IPS DF 19.7 (cell line): ENCODE measurements around the gene L3MBTL2.

Experiments used
- DNase-seq: peaks from one replicate; pipeline ENCODE4 v3.0.0-alpha.2; 2013; ENCODE audit warnings: low read depth, low spot score

L3MBTL2 gene

DNA sequence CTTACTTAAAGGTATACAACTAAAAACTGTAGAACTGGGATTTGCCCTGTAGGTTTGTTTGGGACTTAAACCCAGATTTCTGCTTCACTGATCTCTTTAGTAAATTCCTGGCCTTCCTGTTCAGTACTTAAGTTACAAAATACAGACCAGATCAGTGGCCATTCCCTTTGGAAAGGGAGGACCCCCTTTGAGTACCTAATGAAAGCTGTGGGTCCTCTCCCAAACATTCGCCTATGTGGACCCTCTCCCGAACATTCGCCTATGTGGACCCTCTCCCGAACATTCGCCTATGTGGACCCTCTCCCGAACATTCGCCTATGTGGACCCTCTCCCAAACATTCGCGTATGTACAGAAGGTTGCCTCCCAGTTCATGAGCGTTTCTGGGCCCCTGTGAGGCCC lies 10.3 kb downstream of the L3MBTL2 start:
- no peak for DNase-seq

DNA sequence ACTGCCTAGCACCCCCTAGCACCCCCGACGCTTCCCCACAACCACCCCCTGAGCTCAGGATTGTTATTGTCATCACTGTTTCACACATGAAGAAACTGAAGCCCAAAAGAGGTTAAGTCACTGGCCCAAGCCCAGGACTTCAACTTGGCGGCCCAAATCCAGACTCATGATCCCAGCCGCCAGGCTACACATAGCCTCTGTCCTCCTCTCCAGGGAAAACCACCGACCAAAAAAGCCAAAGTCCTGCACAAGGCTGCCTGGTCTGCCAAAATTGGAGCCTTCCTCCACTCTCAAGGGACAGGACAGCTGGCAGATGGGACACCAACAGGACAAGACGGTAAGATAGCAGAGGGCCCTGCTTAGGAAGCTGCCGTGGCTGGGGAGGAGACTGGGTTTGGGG lies 10.8 kb downstream of the L3MBTL2 start:
- no peak for DNase-seq

- DNase-seq = no peak
Observed at GRCh38 chr22:41216984-41217383, 11.9 kb downstream of the L3MBTL2 start.

- no peak for DNase-seq
Observed at GRCh38 chr22:41217553-41218157, 12.5 kb downstream of the L3MBTL2 start.

DNA sequence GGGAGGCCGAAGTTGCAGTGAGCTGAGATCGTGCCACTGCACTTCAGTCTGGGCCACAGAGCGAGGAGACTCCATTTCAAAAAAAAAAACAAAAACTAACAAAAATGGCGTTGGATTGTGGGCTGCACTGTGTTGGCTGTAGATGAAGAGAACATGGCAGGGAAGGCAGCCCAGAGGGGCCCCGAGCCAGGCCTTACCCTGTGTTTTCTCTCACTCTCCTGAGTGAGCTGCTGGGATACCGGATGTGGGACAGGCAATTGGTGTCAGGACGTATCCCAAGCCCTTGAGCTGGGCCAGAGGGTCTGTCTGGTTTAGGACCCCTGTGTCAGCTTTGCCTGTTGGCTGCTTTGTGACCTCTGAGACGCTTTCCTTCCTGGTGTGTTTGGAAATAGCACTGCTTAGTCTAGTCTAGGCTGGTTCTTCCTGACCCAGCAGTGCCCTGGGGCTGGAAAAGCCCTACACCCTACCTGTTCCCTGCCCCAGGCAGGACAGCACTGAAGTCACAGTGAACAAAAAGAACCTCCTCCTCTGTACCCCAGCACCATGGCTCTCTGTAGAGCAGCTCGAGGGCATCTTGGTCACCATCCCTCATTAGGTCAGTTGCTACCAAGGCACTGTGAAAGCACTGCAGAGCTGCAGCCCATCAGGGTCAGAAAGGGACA lies 17.9 kb downstream of the L3MBTL2 start:
- no peak for DNase-seq

GRCh38 chr22:41223535-41223934 lies 18.4 kb downstream of the L3MBTL2 start:
- DNase-seq = no peak

DNA sequence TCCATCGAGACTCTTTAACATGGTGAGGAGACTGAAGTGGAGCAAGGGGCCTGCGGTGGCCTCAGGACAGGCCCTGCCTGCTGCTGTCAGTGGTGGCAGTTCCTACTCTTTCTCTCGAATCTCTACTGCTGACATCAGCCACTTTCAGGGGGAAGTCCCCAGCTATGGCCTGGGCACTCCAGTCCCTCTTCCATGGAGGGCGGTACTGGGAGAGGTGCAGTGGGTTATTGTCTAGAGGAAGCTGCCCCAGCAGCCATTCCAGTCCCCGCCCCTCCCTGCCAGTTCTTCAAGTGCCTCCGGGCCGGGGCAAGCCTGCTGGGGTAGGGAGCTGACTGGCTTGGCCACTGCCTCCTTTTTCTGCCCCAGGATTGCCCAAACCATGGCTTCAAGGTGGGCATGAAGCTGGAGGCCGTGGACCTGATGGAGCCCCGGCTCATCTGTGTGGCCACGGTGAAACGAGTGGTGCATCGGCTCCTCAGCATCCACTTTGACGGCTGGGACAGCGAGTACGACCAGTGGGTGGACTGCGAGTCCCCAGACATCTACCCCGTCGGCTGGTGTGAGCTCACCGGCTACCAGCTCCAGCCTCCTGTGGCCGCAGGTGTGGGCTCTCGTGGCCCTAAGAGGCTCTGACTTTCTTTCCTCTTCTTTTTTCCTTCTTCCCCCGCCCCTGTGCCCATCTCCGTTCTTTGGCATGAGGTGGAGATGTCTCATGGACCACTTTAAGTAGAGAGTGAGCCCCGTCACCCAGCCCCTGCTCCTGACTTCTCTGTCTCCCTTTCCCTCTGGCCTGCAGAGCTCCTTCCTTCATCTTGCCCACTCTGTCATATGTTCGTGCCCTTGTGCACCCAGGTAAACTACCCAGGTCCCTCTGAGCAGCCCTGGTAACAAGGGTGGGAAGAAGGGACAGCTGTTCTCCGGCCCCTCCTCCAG lies 21.9 kb downstream of the L3MBTL2 start:
- DNase-seq = no peak

GRCh38 chr22:41229215-41229614 lies 24.1 kb downstream of the L3MBTL2 start:
- no peak for DNase-seq

DNA sequence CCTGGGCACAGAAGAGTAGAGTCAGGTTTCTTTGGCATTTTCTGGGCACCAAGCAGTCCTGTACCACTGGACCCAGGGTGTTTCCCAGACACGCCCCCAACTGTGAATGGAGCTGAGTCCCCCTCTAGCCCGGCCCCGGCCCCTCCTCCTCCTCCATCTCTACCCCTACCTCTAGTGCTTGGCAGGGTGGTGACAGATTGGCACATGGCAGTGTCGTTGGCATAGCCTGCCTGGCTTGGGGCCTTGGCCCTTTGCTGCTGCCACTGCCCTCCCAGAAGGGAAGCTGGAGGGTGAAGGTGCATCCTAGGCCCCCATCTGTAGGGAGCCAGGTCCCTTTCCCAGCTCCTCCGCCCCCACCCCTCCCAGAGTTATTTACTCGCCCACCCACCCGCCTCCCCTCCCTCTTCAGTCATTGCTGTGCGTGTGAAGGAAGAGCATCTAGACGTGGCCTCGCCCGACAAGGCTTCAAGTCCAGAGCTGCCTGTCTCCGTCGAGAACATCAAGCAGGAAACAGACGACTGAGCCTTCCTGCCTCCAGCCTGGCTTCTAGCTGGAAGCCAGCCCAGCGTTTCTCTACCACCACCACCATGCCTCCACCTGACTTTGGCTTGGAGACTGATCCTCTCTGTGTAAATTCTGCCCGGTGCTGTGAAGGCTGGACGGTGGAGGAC lies 24.8 kb downstream of the L3MBTL2 start:
- DNase-seq = no peak

DNA sequence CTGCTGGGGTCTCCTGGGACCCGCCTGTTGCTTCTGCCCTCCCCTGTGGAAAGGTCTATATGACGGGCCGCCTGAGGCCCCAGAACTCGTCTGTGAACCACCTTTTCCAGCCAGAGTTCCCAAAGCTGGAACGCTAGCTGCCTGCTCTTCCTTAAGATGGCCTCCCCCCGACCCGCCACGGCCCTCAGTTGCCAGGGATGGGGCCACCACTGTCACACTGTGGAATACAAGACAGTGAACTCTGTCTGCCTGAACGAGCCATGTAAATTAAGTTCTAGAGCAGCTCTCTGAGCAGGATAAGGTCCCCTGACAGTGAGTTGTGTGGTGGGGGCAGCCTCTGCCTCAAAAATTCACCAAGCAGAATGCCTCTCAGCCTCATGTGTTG lies 25.3 kb downstream of the L3MBTL2 start:
- DNase-seq = no peak

DNA sequence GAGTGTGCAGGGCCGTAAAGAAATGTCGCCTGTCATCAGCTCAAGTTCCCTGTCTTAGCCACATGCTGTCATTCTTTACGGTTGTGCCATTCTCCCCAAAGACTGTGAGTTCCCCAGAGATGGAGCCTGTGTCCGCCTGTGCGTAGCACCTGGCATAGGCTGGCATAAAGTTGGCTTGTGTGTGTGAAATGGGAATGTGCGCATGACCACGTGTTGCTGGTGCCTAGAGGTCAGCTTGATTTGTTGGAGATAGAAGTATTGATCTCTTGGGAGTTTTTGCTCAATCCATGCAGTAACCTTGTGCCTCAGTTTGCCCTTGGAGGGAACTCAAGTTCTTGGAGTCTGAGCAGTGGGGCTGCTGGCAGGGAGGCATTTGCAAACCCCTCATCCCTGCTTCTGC lies 26.3 kb downstream of the L3MBTL2 start:
- no peak for DNase-seq

DNA sequence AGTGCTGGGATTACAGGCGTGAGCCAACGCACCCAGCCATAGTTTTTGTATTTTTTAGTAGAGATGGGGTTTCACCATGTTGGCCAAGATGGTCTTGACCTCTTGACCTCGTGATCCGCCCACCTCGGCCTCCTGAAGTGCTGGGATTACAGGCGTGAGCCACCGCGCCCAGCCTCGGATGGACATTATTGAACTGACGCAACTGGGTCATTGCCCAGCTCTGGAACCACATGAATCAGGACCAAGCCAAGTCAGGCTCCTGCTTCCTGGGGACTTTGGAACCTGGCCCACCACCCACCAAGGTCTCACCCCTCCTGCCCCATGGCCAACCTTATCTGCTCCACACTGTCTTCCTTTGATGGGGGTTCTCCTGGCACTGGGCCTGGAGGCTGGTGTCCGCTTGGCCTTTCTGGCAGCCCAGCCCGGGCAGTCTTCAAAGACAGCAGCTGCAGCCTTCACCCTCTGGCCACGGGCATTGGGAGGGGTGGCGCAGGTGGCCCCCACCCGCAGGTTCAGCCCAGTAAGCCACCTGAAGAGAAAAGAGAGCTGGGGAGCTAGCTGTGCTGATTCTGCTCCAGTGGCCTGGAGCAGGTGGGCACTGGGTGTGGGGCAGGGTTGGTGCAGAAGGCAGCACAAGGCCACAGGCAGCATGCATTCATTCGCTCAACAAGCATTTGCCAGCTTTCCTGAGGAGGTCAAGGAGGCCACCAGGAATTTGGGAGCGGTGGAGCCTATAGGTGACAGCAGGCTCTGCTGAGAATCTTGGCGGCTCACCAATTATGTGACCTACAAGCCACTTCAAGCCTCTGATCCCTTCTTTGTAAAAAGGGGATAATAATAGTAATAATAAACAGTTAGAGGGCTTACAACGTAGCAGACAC lies 29.9 kb downstream of the L3MBTL2 start:
- DNase-seq = no peak

DNA sequence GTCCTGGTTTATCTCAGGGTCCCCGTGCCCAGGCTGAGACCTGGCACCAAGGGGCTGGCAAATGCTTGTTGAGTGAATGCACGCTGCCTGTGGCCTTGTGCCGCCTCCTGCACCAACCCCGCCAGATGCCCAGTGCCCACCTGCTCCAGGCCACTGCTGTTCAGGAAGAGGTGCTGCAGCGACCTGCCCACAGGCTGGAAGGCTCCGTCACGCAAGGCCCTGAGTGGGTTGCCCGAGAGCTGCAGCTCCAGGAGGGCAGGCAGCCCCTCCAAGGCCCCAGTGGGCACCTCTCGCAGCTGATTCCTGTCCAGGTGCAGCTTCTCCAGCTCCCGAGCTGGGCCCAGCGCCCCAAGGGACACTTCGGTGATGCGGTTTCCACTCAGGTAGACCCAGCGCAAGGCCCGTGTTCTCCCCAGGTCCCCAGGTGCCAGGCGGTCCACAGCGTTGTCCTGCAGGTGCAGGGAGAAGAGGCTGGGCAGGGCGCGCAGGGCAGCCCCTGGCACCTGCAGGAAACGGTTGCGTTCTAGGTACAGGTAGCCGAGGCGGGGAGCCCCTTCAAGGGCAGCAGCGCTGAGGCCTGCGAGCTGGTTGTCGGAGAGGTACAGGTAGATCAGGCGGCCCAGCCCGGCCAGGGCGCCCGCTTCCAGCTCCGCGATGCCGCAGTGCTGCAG lies 32.1 kb downstream of the L3MBTL2 start:
- DNase-seq = no peak

DNA sequence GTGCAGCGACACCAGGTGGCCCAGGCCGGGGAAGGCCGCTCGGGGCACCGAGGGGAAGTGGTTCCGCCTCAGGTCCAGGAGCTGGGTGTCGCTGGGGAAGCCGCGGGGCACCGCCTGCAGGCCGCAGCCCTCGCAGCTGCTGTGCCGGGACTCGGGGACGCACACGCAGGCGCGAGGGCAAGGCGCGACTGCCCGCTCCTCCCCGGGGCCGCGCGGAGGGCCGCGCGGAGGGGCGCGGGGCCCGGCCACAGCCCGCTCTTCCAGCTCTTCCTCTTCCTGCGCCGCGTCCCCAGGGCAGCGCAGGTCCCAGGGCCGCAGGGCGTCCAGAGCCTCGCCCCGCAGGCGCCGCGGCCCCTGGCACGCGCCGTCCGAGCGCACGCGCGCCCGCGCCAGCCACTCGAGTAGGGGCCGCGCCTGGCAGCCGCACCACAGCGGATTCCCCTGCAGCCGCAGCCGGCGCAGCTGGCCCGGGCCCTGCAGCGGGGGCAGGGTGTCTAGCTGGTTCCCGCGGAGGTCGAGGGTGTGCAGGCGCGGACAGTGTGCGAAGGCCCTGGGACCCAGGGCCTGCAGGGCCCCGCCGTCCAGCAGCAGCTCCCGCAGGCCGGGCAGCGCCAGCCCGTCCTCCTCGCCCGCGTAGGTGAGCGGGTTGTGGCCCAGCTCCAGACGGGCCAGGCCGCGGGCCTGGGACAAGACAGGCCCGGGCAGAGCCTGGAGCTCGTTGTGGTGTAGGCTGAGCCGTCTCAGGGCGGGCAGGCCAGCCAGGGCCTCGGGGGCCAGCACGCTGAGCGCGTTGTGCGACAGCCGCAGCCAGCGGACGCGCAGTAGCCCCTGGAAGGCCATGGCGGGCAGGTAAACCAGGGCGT lies 32.8 kb downstream of the L3MBTL2 start:
- peak; percentile 61 for DNase-seq

GRCh38 chr22:41238570-41239442 lies 33.7 kb downstream of the L3MBTL2 start:
- DNase-seq = no peak

- DNase-seq = no peak
Observed at GRCh38 chr22:41239443-41240128, 34.5 kb downstream of the L3MBTL2 start.

- DNase-seq = no peak
Observed at GRCh38 chr22:41240377-41241132, 35.4 kb downstream of the L3MBTL2 start, which contains the start of gene CHADL. Gene CHADL (minus strand): TSS chr22:41240931. CDS start chr22:41240881, 50 bp downstream.
